ELF-1 (cell line): Measurements from ENCODE around the gene AKAP14.
"Not testable (repeated sequence)": the region's sequence is repeated elsewhere in the genome, so short reads cannot be mapped to it uniquely, and the experiment has no call there.

Experiments used
- DNase-seq: peaks from one replicate; pipeline ENCODE4 v3.0.0-alpha.2; 2016; ENCODE audit warnings: low read depth, low spot score

AKAP14 gene

GRCh38 chrX:119895843-119896326 is at the start of gene AKAP14:
Gene AKAP14 (plus strand): TSS chrX:119895893. CDS start chrX:119903224, 7,331 bp downstream.
- no peak for DNase-seq

DNA sequence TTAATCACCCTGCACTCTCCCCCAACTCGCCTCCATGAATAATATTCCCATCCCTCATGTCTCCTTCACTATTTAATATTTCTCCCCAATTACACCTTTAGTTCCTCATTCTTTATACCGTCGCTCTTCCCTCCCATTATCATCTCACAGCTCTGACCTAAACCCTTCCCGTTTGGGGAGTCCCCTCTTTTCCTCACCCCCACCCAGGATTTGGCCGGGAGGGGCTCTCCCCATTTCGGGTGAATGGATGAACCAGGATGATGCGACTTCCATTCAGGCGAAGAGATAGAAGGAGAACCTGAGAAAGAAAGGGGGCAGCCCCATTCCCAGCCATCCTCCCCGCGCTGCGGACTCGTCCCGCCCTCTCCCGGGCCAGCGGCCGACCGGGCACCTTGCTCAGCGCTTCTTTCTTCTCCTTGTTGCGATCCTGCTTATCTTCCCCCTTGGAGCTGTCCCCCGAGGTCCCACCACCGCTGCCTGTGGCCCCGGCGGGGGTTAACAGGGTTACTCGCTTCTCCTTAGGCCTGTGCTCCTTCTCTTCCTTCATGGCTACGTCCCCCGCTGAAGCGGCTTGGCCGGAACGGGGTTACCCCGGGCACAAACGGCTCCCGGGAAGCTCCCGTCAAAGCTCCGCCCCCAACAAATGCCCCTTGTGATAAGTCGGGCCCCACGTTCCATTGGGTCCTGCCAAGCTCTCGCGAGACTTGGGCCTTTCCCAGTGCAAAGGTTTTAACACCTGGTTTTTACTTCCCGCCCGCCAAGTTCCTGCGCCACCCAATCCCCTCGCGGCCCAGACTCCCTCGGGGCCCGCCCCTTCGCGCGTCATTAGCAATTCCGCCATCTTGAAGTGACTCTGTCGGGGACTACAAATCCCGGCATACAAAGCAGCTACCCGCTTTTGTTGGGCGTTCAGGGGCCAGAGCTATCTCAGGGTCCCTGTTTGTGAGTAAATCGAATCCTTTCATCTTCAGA is 43.0 kb upstream of the AKAP14 start, which contains the start of gene UPF3B:
Gene UPF3B, minus strand, starts transcription at position 582 of the 972 bp plus-strand sequence. Its CDS starts 35 bp downstream, at position 547.
- peak; percentile 100 for DNase-seq

DNA sequence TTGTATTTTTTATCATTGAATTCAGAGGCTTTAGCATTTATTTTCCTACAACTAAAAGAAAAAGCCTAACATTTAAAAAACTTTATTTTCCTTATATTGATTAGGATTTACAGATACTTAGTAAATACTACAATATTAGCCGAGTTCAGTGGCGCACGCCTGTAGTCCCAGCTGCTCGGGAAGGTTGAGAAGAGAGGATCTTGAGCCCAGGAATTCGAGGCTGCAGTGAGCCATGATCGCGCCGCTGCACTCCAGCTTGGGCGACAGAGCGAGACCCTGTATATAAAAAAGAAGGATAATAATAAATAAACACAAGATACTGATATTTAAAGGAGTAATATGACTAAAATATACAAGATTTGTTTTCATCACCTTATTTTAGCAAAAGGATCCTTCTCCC is 42.2 kb upstream of the AKAP14 start:
- DNase-seq: no peak

DNA sequence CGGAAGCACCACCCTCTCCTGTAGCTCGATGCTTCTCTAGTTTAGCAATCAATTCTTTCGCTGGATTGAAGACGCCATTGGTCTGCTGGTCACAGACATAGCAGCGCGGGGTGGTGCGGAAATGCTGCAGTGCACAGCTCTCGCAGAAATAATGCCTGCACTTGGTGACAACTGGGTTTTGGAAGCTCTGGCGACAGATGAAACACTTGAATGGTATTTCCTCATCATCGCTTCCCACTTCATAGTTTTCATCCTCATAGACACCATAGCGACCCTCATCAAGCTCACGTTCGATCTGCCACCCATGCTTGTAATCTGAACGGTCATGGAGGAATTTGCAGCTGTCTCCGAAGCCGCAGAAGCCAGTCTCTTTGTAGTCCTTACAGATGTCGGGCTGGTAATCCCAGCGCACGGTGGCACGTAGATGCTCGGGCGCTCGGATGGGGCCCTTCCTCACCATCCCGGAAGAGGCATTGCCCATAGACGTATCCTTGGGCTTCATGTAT is 25.0 kb upstream of the AKAP14 start:
- DNase-seq: peak; percentile 54

GRCh38 chrX:119871245-119871598 is 24.5 kb upstream of the AKAP14 start:
- no peak for DNase-seq

DNA sequence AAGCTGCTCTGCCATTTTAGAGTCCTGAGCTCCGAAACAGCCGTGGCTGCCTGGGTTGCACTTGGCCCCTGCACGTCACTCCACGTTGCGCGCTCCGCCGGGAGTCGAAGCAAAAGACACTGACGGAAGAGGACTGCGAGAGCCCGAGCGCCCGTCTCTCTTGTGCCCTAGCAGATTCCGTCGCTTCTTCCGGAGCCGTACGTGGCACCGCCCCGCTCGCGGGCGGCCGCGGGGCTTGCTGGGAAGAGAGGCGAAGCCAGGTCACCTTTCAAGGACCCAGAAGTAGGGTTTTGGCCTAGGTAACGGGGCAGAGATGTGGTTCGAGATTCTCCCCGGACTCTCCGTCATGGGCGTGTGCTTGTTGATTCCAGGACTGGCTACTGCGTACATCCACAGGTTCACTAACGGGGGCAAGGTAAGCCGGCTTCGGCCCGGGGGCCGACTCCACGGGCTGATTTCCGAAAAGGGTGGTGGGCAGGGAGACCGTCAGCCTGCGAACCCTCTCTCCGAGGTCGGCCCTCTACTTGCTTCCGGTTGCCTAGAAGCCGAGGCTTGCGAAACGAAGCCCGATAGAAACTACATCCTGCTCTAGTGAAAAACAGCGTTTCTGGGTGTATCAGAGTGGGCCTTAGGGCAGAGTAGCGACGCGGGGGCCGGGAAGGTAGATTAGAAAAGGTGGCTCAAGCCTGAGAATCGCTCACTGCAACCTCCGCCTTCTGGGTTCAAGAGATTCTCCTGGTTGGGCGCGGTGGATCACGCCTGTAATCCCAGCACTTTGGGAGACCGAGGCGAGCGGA is 23.9 kb upstream of the AKAP14 start, which contains the start of the genes NDUFA1 and RNF113A:
Gene NDUFA1, plus strand, starts transcription at position 234 of the 797 bp plus-strand sequence. Its CDS starts 80 bp downstream, at position 314.
Gene RNF113A, minus strand, starts transcription at position 135 of the 797 bp plus-strand sequence. Its CDS starts 120 bp downstream, at position 15.
- peak; percentile 96 for DNase-seq

DNA sequence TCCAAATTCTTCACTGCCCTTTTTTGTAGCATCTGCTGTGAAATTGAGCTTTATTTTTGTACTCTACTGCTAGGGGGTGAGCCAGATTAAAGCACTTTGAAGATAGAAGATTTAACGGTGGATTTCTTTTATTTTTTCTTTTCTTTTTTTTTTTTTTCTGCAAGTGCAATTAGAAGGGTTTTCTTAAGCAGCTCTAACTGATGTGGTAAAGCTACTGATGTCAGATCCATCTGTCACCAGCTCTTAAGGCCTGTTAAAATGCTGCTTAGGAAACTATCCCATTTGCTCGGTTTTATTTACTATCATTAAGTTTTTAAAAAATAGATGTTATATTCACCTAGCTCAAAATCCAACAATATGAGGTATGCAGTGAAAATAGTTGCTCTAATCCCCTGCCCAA is 17.0 kb upstream of the AKAP14 start:
- no peak for DNase-seq

- no peak for DNase-seq
Observed at GRCh38 chrX:119880076-119880475, 15.6 kb upstream of the AKAP14 start.

DNA sequence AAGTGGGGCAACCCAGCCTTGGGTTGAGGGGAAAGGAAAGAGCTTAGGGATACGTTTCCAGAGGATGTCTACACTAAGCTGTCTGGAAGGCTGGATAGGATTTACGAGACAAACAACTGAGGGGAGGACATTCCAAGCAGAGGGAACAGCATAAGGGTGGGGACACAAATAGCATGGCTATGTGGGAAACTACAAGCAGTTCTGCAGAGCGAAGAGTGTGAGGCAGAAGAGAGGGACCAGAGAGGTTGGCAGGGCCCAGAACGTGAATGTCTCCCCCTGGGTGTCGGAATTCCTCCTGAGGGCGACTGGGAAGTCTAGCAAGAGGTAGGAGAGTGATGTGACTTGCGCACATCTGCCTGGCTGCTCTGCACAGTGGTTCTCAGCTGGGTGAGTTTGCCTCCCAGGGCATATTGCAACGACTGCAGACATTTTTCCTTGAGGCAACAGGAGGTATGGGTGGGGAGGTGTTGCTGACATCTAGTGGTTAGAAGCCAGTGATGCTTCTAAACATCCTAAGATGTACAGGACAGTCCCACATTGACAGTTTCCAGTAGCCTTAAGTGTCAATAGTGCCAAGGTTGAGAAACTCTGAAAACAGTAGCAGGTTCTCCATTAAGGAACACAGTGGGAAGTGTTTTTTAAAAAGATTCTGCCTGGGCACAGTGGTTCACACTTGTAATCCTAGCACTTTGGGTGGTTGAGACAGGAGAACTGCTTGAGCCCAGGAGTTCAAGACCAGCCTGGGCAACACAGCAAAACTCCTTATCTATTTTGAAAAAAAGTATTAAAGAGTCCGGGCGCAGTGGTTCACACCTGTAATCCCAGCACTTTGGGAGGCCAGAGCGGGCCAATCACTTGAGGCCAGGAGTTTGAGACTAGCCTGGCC is 14.9 kb upstream of the AKAP14 start:
- DNase-seq: peak; percentile 83

- peak; percentile 16 for DNase-seq
Observed at GRCh38 chrX:119885554-119886428, 9.9 kb upstream of the AKAP14 start.

GRCh38 chrX:119887721-119888425 is 7.8 kb upstream of the AKAP14 start:
- DNase-seq: peak; percentile 96

GRCh38 chrX:119890626-119891025 is 5.1 kb upstream of the AKAP14 start:
- DNase-seq: not testable (repeated sequence)

- DNase-seq: not testable (repeated sequence)
Observed at GRCh38 chrX:119891961-119892692, 3.6 kb upstream of the AKAP14 start.

- DNase-seq: no peak
Observed at GRCh38 chrX:119899125-119899524, 3.4 kb downstream of the AKAP14 start.

GRCh38 chrX:119900976-119901375 is 5.3 kb downstream of the AKAP14 start:
- no peak for DNase-seq

- DNase-seq: no peak
Observed at GRCh38 chrX:119916310-119916709, 20.6 kb downstream of the AKAP14 start.

GRCh38 chrX:119917877-119918276 is 22.2 kb downstream of the AKAP14 start:
- DNase-seq: no peak

DNA sequence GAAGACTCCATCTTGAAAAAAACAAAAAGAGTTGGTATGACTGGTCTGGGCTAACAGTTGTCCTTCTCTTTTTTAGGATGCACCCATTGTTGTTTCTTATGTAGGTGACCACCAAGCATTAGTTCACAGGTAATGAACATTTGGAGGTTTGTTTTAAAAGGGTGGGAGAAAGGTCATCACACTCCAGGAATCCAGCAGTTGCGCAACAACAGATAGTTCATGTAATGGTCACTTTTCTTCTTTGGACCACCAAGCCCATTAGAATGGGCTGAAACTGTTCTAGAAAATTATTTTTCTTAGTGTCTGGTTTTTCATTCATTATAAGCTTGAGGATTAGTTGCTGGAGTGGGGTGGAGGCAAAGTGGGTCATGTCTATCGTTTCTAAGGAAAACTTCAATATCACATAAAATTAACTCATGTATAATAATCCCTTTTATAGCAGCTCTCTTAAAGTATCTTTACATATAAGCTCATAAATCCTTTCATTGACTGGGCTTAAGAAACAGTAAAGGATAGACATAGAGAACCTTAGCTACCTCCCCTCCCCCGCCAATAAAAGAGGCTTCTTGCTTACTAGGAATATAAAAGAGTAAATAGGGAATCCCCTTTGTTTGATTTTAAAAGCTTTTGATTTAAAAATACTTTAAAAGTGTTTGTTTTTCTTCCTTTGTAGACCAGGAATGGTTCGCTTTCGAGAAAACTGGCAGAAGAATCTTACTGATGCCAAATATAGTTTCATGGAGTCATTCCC is 24.3 kb downstream of the AKAP14 start:
- no peak for DNase-seq
